ENCODE measurements around the gene ZBTB3.
A peak's percentile ranks its signal among the peaks of the same experiment; 100 is the strongest.
"Not testable (repeated sequence)": the region's sequence is repeated elsewhere in the genome, so short reads cannot be mapped to it uniquely, and the experiment has no call there.

The ZBTB3 gene

GRCh38 chr11:62752994-62753735 is 795 bp downstream of the ZBTB3 start:
- H3K27me3 Mint-ChIP-seq (ENCODE audit: low read depth, poor library complexity): no peaks in the 10 kb centered on the region
- H3K4me3 Mint-ChIP-seq: peak overlapping the region; percentile 98
- no peaks in the 10 kb centered on the region for H3K9me3 Mint-ChIP-seq
- TF ChIP-seq CTCF (IDR thresholded peaks at IDR 0.05): no peak
- H3K36me3 Mint-ChIP-seq (ENCODE audit: low read depth): peaks cover 12% of the 10 kb centered on the region
- H3K4me1 Mint-ChIP-seq: peaks cover 31% of the 10 kb centered on the region
- peak overlapping the region; percentile 97 for H3K27ac Mint-ChIP-seq
- peak; percentile 14 for DNase-seq

GRCh38 chr11:62752177-62752785 is 1.7 kb downstream of the ZBTB3 start:
- Mint-ChIP-seq H3K27me3 (ENCODE audit: low read depth, poor library complexity) (no peaks in the 10 kb centered on the region), H3K27ac (no peak overlapping the region), H3K4me1 (peaks cover 34% of the 10 kb centered on the region), H3K4me3 (peak overlapping the region; percentile 98), H3K9me3 (no peaks in the 10 kb centered on the region), H3K36me3 (ENCODE audit: low read depth) (peaks cover 12% of the 10 kb centered on the region)
- DNase-seq: no peak
- TF ChIP-seq CTCF (IDR thresholded peaks at IDR 0.05): no peak

GRCh38 chr11:62749931-62750330 is 4.0 kb downstream of the ZBTB3 start:
- DNase-seq, H3K27ac Mint-ChIP-seq: not testable (repeated sequence)

GRCh38 chr11:62747475-62748160 is 6.3 kb downstream of the ZBTB3 start:
- no peak for DNase-seq
- Mint-ChIP-seq H3K4me1 (peaks cover 21% of the 10 kb centered on the region), H3K27me3 (ENCODE audit: low read depth, poor library complexity) (no peaks in the 10 kb centered on the region), H3K4me3 (no peak overlapping the region), H3K9me3 (peaks cover 7% of the 10 kb centered on the region), H3K36me3 (ENCODE audit: low read depth) (peaks cover 19% of the 10 kb centered on the region), H3K27ac (no peak overlapping the region)
- TF ChIP-seq CTCF (IDR thresholded peaks at IDR 0.05): no peak

More at GRCh38 chr11:62749931-62750330, 4.0 kb downstream of the ZBTB3 start:
- not testable (repeated sequence) for H3K27me3 Mint-ChIP-seq (ENCODE audit: low read depth, poor library complexity); H3K9me3 Mint-ChIP-seq; H3K4me3 Mint-ChIP-seq
- peaks cover 27% of the 10 kb centered on the region for H3K4me1 Mint-ChIP-seq
- H3K36me3 Mint-ChIP-seq (ENCODE audit: low read depth): peaks cover 12% of the 10 kb centered on the region

GRCh38 chr11:62737196-62737595 is 16.8 kb downstream of the ZBTB3 start:
- Mint-ChIP-seq H3K27ac (no peak overlapping the region), H3K36me3 (ENCODE audit: low read depth) (peaks cover 36% of the 10 kb centered on the region), H3K4me1 (no peaks in the 10 kb centered on the region), H3K9me3 (no peaks in the 10 kb centered on the region), H3K4me3 (no peak overlapping the region), H3K27me3 (ENCODE audit: low read depth, poor library complexity) (peaks cover 3% of the 10 kb centered on the region)
- DNase-seq: no peak
- TF ChIP-seq CTCF (IDR thresholded peaks at IDR 0.05): no peak

GRCh38 chr11:62732830-62733229 is 21.1 kb downstream of the ZBTB3 start:
- Mint-ChIP-seq H3K27me3 (ENCODE audit: low read depth, poor library complexity) (peaks cover 3% of the 10 kb centered on the region), H3K9me3 (no peaks in the 10 kb centered on the region), H3K4me1 (peaks cover 23% of the 10 kb centered on the region), H3K27ac (no peak overlapping the region), H3K4me3 (no peak overlapping the region), H3K36me3 (ENCODE audit: low read depth) (peaks cover 20% of the 10 kb centered on the region)
- no peak for TF ChIP-seq CTCF (IDR thresholded peaks at IDR 0.05)
- no peak for DNase-seq

GRCh38 chr11:62730076-62730475 is 23.9 kb downstream of the ZBTB3 start:
- Mint-ChIP-seq H3K4me1 (peaks cover 35% of the 10 kb centered on the region), H3K4me3 (peak overlapping the region; percentile 98), H3K36me3 (ENCODE audit: low read depth) (peaks cover 20% of the 10 kb centered on the region)
- H3K27me3 Mint-ChIP-seq (ENCODE audit: low read depth, poor library complexity); DNase-seq; H3K27ac Mint-ChIP-seq; H3K9me3 Mint-ChIP-seq: not testable (repeated sequence)

Data from nephron progenitor cell (in vitro differentiated cells).